ENCODE data around the gene DUSP19. TPM values are rescaled to one million over a fixed set of nuclear protein-coding genes. Genes with fewer than 3 reads are reported as not detected.

The DUSP19 gene
- total and polyA plus RNA-seq, 12 donors = 0.84 to 14.1 (median 11.2) TPM

GRCh38 chr2:183059561-183059960 is 19.0 kb upstream of the DUSP19 start:
- intact Hi-C loops (cut with DNase I) = no loop called here
- Histone ChIP-seq H3K4me1 (peaks cover 0 to 9% (median 5%) of the 10 kb centered on the region in 9 donors), H3K27me3 (peaks cover 0 to 21% (median 0%) of the 10 kb centered on the region in 7 donors), H3K4me3 (no peak overlapping the region), H3K27ac (no peak overlapping the region), H3K36me3 (no peaks in the 10 kb centered on the region), H3K9me3 (no peaks in the 10 kb centered on the region)
- TF ChIP-seq, protein P1, sequence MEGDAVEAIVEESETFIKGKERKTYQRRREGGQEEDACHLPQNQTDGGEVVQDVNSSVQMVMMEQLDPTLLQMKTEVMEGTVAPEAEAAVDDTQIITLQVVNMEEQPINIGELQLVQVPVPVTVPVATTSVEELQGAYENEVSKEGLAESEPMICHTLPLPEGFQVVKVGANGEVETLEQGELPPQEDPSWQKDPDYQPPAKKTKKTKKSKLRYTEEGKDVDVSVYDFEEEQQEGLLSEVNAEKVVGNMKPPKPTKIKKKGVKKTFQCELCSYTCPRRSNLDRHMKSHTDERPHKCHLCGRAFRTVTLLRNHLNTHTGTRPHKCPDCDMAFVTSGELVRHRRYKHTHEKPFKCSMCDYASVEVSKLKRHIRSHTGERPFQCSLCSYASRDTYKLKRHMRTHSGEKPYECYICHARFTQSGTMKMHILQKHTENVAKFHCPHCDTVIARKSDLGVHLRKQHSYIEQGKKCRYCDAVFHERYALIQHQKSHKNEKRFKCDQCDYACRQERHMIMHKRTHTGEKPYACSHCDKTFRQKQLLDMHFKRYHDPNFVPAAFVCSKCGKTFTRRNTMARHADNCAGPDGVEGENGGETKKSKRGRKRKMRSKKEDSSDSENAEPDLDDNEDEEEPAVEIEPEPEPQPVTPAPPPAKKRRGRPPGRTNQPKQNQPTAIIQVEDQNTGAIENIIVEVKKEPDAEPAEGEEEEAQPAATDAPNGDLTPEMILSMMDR (IDR thresholded peaks at IDR 0.05) = no peak
- no peak for ATAC-seq
- no peak for DNase-seq
- 72 to 73% methylated on average over 1 of the region's 1 CpG for WGBS, 2 donors

DNA sequence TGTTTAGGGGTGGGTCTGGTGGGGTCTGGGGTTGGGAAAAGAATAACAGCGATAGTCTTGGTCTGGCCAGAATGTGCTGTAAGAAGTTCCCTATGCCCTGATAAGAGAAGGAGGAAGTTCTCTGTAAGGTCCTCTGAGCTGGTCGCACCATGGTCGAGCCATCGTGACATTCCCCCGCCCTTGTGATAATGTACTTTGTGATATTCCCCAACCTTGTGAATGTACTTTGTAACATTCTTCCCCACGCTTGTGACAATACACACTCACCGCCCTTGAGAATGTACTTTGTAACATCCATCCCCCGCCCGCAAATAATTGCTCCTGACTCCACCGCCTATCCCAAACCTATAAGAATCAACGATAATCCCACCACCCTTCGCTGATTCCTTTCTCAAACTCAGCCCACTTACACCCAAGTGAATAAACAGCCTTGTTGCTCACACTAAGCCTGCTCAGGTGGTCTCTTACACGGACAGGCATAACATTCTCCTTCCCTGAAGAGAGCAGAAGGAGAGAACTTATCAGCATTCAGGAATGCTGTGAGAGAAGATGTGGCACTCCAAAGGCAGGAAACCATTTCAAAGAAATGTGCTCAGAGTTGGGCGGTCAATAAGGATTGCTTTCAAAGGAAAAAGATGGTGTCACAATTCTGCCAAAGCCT is 17.8 kb upstream of the DUSP19 start:
- Histone ChIP-seq H3K36me3 (no peaks in the 10 kb centered on the region), H3K27ac (no peak overlapping the region), H3K9me3 (no peaks in the 10 kb centered on the region), H3K4me1 (peaks cover 0 to 9% (median 5%) of the 10 kb centered on the region in 9 donors), H3K27me3 (peaks cover 0 to 24% (median 0%) of the 10 kb centered on the region in 7 donors), H3K4me3 (no peak overlapping the region)
- TF ChIP-seq, protein P1 (IDR thresholded peaks at IDR 0.05) = no peak
- intact Hi-C loops (cut with DNase I) = no loop called here
- no peak for DNase-seq
- no peak for ATAC-seq
- 91% methylated on average over 14 of the region's 14 CpGs for WGBS, 2 donors

DNA sequence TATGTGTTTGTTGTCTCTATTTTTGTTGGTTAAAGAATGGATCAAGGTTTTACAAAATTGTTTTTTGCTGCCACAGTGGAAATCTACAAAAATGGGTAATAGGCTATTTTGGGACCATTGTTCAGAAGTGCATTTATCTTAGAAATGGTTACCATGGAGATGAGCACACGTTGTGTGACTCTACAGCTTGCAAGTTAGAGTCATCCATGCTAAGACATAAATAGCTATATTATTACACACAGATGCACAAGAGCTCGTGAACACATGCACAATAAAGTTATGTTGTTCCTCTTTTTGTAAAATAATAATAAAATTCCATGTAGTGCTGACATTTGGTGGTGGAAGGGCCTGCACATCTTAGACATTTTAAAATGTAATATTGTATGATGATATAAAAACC is 15.5 kb upstream of the DUSP19 start:
- H3K36me3 ChIP-seq = no peaks in the 10 kb centered on the region
- ATAC-seq (no peak), DNase-seq (no peak)
- intact Hi-C loops (cut with DNase I) = no loop called here
- no peak overlapping the region for H3K27ac ChIP-seq
- no peaks in the 10 kb centered on the region for H3K4me1 ChIP-seq
- H3K9me3 ChIP-seq = no peaks in the 10 kb centered on the region
- 26 to 30% methylated on average over 2 of the region's 2 CpGs for WGBS, 2 donors
- peaks cover 0 to 24% (median 0%) of the 10 kb centered on the region in 7 donors for H3K27me3 ChIP-seq
- TF ChIP-seq, protein P1 (IDR thresholded peaks at IDR 0.05) = no peak
- H3K4me3 ChIP-seq = no peak overlapping the region

DNA sequence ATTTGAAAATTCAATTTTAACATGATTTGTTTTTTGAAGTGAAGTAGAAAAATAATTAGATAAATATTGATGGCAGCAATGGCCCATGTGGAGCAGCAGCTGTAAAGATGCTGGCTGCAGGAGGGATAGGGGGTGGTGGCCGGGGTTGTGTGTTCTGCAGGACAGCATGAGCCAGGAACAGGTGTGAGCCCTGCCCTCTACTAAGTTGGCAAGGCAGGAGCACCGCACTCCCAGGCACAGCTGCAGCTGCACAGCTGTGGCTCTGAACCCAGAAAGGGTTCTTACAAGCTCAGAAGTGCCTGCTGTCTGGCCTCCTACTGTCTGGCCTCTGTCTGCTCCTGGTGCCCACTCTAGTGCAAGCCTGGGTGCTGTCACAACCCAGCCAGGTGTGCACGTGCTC is 10.0 kb upstream of the DUSP19 start:
- WGBS, 2 donors = 84 to 86% methylated on average over 3 of the region's 3 CpGs
- Histone ChIP-seq H3K4me3 (no peak overlapping the region), H3K27me3 (peaks cover 0 to 25% (median 0%) of the 10 kb centered on the region in 7 donors), H3K9me3 (no peaks in the 10 kb centered on the region), H3K27ac (no peak overlapping the region), H3K4me1 (no peaks in the 10 kb centered on the region), H3K36me3 (no peaks in the 10 kb centered on the region)
- ATAC-seq (no peak), DNase-seq (no peak)
- intact Hi-C loops (cut with DNase I) = no loop called here
- TF ChIP-seq, protein P1 (IDR thresholded peaks at IDR 0.05) = no peak
